H1 (cell line): ENCODE results near the gene AOAH. TPM values are rescaled to one million over a fixed set of nuclear protein-coding genes. Genes with fewer than 3 reads are reported as not detected.

Source experiments
- BCL11A ChIP-seq, 2 experiments: IDR thresholded peaks; one replicate each; pipeline ENCODE4 v1.6.1; 2011; ENCODE audit warnings: low read depth in 2 of 2, low read length in 2 of 2, mild to moderate bottlenecking in 2 of 2
- CTCF ChIP-seq, 3 experiments: IDR thresholded peaks; 1 replicate in 2 of 3; 2 replicates in 1 of 3; pipeline versions ENCODE4 v1.5.1 to v1.6.1; 2011; ENCODE audit warnings: low read length in 3 of 3, mild to moderate bottlenecking in 3 of 3, inconsistent platforms in 2 of 3, low read depth in 1 of 3, moderate library complexity in 1 of 3; ENCODE audit not compliant: insufficient read depth in 1 of 3; ENCODE audit errors: control extremely low read depth in 1 of 3
- GTF2F1 ChIP-seq: IDR thresholded peaks from 2 replicates; pipeline ENCODE4 v1.6.1; 2012; ENCODE audit warnings: low read depth, low read length, improper control_type of control experiment, borderline replicate concordance
- NANOG ChIP-seq: IDR thresholded peaks from 2 replicates; pipeline ENCODE4 v1.6.1; 2011; ENCODE audit warnings: low read length, low read depth, mild to moderate bottlenecking, inconsistent platforms; ENCODE audit not compliant: insufficient read depth, poor library complexity, severe bottlenecking
- RBBP5 ChIP-seq: IDR thresholded peaks from 2 replicates; pipeline ENCODE4 v1.7.1; 2012; ENCODE audit warnings: low read depth, mild to moderate bottlenecking, inconsistent platforms, low read length, moderate library complexity, borderline replicate concordance
- RFX5 ChIP-seq: IDR thresholded peaks from 2 replicates; pipeline ENCODE4 v1.6.1; 2011; ENCODE audit warnings: low read depth, low read length, improper control_type of control experiment, borderline replicate concordance
- SIN3A ChIP-seq, 2 experiments: IDR thresholded peaks in 1 of 2; conservative IDR thresholded peaks in 1 of 2; 2 replicates each; pipeline ENCODE4 v1.6.1; 2011 to 2012; ENCODE audit warnings: low read length in 2 of 2, improper control_type of control experiment in 1 of 2, low read depth in 1 of 2, mild to moderate bottlenecking in 1 of 2
- polyA plus RNA-seq, 7 experiments: library from polyadenylated mRNA; depleted of rRNA in 3 of 7; stranded (reverse) in 5 of 7; unstranded in 2 of 7; fragments of >200 nt in 5 of 7; fragments of 200-250 nt in 2 of 7; gene quantifications; 1 replicate in 5 of 7; 2 replicates in 1 of 7; 4 replicates in 1 of 7; pipeline versions ENCODE4 v1.2.1 to v1.2.3, GENCODE V29; 2011 to 2013; ENCODE audit warnings: missing spikeins in 2 of 7, mixed read lengths in 2 of 7
- total RNA-seq: library from RNA; stranded (reverse); fragmentation: NEBNext Ultra II Directional; extraction: Animal tissue kit (Norgen Biotek cat#: 25700); gene quantifications from 2 replicates; pipeline ENCODE4 v1.2.1, GENCODE V29; 2021
- TF ChIP-seq, protein P1 (sequence below): fragments of 300-600 bp; sonication (generic); IDR thresholded peaks from 2 replicates; pipeline ENCODE4 v1.7.1; 2012; ENCODE audit warnings: low read length, moderate library complexity, mild to moderate bottlenecking, inconsistent platforms; ENCODE audit not compliant: insufficient replicate concordance

AOAH gene
- total and polyA plus RNA-seq, 2 of the 8 experiments (the other 6 are each of a cell fraction or from before 2014, with no cell fraction given): 0.08 TPM; not detected in 1

DNA sequence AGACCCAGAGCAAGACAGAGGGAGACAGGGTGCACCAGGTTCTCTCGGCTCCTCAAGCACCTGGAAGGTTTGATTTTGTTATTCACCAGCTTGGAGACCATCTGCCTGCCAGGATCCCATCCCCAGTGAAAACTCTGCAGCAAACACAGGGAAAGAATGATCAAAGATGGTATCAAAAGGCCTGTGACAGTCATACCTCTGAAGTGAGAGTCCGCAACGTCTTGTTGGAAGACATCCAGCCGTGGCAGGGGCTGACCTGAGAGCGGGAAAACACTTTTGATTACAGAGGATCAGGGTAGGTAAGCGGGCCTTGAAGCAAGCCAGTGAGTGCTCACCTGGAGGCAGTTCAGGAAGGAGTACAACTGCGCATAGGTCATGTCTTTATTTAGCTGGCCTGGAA, 192.3 kb downstream of the AOAH start (continued):
- TF ChIP-seq, protein P1, sequence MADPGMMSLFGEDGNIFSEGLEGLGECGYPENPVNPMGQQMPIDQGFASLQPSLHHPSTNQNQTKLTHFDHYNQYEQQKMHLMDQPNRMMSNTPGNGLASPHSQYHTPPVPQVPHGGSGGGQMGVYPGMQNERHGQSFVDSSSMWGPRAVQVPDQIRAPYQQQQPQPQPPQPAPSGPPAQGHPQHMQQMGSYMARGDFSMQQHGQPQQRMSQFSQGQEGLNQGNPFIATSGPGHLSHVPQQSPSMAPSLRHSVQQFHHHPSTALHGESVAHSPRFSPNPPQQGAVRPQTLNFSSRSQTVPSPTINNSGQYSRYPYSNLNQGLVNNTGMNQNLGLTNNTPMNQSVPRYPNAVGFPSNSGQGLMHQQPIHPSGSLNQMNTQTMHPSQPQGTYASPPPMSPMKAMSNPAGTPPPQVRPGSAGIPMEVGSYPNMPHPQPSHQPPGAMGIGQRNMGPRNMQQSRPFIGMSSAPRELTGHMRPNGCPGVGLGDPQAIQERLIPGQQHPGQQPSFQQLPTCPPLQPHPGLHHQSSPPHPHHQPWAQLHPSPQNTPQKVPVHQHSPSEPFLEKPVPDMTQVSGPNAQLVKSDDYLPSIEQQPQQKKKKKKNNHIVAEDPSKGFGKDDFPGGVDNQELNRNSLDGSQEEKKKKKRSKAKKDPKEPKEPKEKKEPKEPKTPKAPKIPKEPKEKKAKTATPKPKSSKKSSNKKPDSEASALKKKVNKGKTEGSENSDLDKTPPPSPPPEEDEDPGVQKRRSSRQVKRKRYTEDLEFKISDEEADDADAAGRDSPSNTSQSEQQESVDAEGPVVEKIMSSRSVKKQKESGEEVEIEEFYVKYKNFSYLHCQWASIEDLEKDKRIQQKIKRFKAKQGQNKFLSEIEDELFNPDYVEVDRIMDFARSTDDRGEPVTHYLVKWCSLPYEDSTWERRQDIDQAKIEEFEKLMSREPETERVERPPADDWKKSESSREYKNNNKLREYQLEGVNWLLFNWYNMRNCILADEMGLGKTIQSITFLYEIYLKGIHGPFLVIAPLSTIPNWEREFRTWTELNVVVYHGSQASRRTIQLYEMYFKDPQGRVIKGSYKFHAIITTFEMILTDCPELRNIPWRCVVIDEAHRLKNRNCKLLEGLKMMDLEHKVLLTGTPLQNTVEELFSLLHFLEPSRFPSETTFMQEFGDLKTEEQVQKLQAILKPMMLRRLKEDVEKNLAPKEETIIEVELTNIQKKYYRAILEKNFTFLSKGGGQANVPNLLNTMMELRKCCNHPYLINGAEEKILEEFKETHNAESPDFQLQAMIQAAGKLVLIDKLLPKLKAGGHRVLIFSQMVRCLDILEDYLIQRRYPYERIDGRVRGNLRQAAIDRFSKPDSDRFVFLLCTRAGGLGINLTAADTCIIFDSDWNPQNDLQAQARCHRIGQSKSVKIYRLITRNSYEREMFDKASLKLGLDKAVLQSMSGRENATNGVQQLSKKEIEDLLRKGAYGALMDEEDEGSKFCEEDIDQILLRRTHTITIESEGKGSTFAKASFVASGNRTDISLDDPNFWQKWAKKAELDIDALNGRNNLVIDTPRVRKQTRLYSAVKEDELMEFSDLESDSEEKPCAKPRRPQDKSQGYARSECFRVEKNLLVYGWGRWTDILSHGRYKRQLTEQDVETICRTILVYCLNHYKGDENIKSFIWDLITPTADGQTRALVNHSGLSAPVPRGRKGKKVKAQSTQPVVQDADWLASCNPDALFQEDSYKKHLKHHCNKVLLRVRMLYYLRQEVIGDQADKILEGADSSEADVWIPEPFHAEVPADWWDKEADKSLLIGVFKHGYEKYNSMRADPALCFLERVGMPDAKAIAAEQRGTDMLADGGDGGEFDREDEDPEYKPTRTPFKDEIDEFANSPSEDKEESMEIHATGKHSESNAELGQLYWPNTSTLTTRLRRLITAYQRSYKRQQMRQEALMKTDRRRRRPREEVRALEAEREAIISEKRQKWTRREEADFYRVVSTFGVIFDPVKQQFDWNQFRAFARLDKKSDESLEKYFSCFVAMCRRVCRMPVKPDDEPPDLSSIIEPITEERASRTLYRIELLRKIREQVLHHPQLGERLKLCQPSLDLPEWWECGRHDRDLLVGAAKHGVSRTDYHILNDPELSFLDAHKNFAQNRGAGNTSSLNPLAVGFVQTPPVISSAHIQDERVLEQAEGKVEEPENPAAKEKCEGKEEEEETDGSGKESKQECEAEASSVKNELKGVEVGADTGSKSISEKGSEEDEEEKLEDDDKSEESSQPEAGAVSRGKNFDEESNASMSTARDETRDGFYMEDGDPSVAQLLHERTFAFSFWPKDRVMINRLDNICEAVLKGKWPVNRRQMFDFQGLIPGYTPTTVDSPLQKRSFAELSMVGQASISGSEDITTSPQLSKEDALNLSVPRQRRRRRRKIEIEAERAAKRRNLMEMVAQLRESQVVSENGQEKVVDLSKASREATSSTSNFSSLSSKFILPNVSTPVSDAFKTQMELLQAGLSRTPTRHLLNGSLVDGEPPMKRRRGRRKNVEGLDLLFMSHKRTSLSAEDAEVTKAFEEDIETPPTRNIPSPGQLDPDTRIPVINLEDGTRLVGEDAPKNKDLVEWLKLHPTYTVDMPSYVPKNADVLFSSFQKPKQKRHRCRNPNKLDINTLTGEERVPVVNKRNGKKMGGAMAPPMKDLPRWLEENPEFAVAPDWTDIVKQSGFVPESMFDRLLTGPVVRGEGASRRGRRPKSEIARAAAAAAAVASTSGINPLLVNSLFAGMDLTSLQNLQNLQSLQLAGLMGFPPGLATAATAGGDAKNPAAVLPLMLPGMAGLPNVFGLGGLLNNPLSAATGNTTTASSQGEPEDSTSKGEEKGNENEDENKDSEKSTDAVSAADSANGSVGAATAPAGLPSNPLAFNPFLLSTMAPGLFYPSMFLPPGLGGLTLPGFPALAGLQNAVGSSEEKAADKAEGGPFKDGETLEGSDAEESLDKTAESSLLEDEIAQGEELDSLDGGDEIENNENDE: no peak
- TF ChIP-seq CTCF (IDR thresholded peaks at IDR 0.05; ENCODE audit: control extremely low read depth in 1 of 3, insufficient read depth in 1 of 3, low read depth in 1 of 3, low read length in 3 of 3) (no peak), BCL11A (IDR thresholded peaks at IDR 0.05; ENCODE audit: low read depth in 2 of 2, low read length in 2 of 2) (no peak), RBBP5 (no peak), RFX5 (no peak), NANOG (no peak), SIN3A (conservative IDR thresholded peaks at IDR 0.05 in 1 of 2, IDR thresholded peaks at IDR 0.05 in 1 of 2; ENCODE audit: low read depth in 1 of 2, low read length in 2 of 2) (no peak), GTF2F1 (no peak)
